ENCODE data around the gene SPINT3. TPM values are rescaled to one million over a fixed set of nuclear protein-coding genes. Genes with fewer than 3 reads are reported as not detected.

Gene SPINT3
- total and polyA plus RNA-seq, 2 of the 8 experiments (the other 6 are each of a cell fraction or from before 2014, with no cell fraction given), result not detected

DNA sequence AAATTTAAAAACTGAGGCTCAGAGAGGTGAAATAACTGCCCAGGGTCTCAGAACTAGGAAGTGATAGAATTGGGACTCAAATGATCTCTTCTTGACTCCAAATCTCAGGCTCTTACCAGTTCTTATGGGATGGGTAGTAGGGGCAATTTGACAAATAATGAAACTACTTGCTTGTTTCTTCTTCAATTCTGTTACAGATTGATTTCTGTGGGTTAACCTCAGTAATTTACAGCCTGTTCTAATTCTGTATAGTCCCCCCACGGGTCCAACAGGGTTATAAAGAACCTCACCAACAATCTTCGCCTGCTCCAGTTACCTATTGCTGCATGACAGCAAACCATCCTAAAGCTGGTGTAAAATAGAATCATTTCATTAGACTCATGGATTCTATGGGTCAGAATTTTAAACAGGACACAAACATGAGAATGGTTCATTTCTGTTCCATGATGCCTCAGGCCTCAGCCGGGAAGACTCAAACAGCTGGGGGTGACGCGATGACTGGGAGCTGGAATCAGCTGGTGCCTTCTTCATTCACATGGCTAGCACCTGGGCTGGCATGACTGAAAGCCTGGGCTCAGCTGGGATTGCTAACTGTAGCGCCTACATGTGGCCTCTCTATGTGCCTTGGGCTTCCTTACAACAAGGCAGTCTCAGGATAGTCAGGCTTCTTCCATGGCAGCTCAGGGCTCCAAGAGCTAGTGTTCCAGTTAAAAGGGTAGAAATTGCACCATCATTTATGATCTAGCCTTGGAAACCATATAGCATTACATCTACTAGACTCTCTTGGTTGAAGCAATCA is 52.5 kb downstream of the SPINT3 start (continued):
- no peak for TF ChIP-seq SRF (IDR thresholded peaks at IDR 0.05; ENCODE audit: low read depth, low read length)

Small RNAs within 50 kb of the gene (small RNA-seq; reads per million reads assigned to genes)
- not detected for gene AL031663.1 (ENCODE audit: insufficient read depth)
- gene HSPD1P21 (ENCODE audit: insufficient read depth), result not detected
- gene RNA5SP485 (ENCODE audit: insufficient read depth), result not detected

Other genes with a start within 250 kb of the SPINT3 start
- 0.67 and 0.73 TPM in 2 replicates for gene RBPJL, start 208.8 kb downstream of the SPINT3 start, total RNA-seq (2021; fragmentation: NEBNext Ultra II Directional; extraction: Animal tissue kit (Norgen Biotek cat#: 25700))
- 1.3 and 1.5 TPM in 2 replicates for gene RBPJL, start 208.8 kb downstream of the SPINT3 start, polyA plus RNA-seq (2011; rRNA removed)
- 4.0 and 4.4 TPM in 2 replicates for gene MATN4, start 207.3 kb downstream of the SPINT3 start, total RNA-seq (2021; fragmentation: NEBNext Ultra II Directional; extraction: Animal tissue kit (Norgen Biotek cat#: 25700))
- 2.1 and 3.6 TPM in 2 replicates for gene MATN4, start 207.3 kb downstream of the SPINT3 start, polyA plus RNA-seq (2011; rRNA removed)
- gene SDC4, start 167.2 kb downstream of the SPINT3 start, total RNA-seq (2021; fragmentation: NEBNext Ultra II Directional; extraction: Animal tissue kit (Norgen Biotek cat#: 25700)), result 59.2 and 60.2 TPM in 2 replicates
- 29.9 and 34.6 TPM in 2 replicates for gene SDC4, start 167.2 kb downstream of the SPINT3 start, polyA plus RNA-seq (2011; rRNA removed)
- 18.2 and 19.6 TPM in 2 replicates for gene SYS1, start 152.5 kb downstream of the SPINT3 start, total RNA-seq (2021; fragmentation: NEBNext Ultra II Directional; extraction: Animal tissue kit (Norgen Biotek cat#: 25700))
- gene SYS1, start 152.5 kb downstream of the SPINT3 start, polyA plus RNA-seq (2011; rRNA removed), result 50.8 and 57.4 TPM in 2 replicates
- not detected in 2 replicates for gene TP53TG5, start 137.3 kb downstream of the SPINT3 start, total RNA-seq (2021; fragmentation: NEBNext Ultra II Directional; extraction: Animal tissue kit (Norgen Biotek cat#: 25700))
- gene TP53TG5, start 137.3 kb downstream of the SPINT3 start, polyA plus RNA-seq (2011; rRNA removed), result not detected in 2 replicates
- gene DBNDD2, start 107.3 kb downstream of the SPINT3 start, total RNA-seq (2021; fragmentation: NEBNext Ultra II Directional; extraction: Animal tissue kit (Norgen Biotek cat#: 25700)), result 50.1 and 55.8 TPM in 2 replicates
- gene DBNDD2, start 107.3 kb downstream of the SPINT3 start, polyA plus RNA-seq (2011; rRNA removed), result 95.5 and 96.3 TPM in 2 replicates
- 64.3 and 66.0 TPM in 2 replicates for gene PIGT, start 99.5 kb downstream of the SPINT3 start, total RNA-seq (2021; fragmentation: NEBNext Ultra II Directional; extraction: Animal tissue kit (Norgen Biotek cat#: 25700))
- 89.7 and 113 TPM in 2 replicates for gene PIGT, start 99.5 kb downstream of the SPINT3 start, polyA plus RNA-seq (2011; rRNA removed)
- gene WFDC2, start 45.9 kb downstream of the SPINT3 start, total RNA-seq (2021; fragmentation: NEBNext Ultra II Directional; extraction: Animal tissue kit (Norgen Biotek cat#: 25700)), result 77.9 and 86.0 TPM in 2 replicates
- gene WFDC2, start 45.9 kb downstream of the SPINT3 start, polyA plus RNA-seq (2011; rRNA removed), result 137 and 156 TPM in 2 replicates
- gene WFDC6, start 23.9 kb upstream of the SPINT3 start, total RNA-seq (2021; fragmentation: NEBNext Ultra II Directional; extraction: Animal tissue kit (Norgen Biotek cat#: 25700)), result not detected in 2 replicates
- not detected in 2 replicates for gene WFDC6, start 23.9 kb upstream of the SPINT3 start, polyA plus RNA-seq (2011; rRNA removed)
- 0.13 TPM in 1 of 2 replicates, not detected in the other for gene EPPIN, start 31.8 kb upstream of the SPINT3 start, total RNA-seq (2021; fragmentation: NEBNext Ultra II Directional; extraction: Animal tissue kit (Norgen Biotek cat#: 25700))
- gene EPPIN, start 31.8 kb upstream of the SPINT3 start, polyA plus RNA-seq (2011; rRNA removed), result 0.06 TPM in 1 of 2 replicates, not detected in the other
- gene WFDC8, start 63.7 kb upstream of the SPINT3 start, total RNA-seq (2021; fragmentation: NEBNext Ultra II Directional; extraction: Animal tissue kit (Norgen Biotek cat#: 25700)), result not detected in 2 replicates
- gene WFDC8, start 63.7 kb upstream of the SPINT3 start, polyA plus RNA-seq (2011; rRNA removed), result not detected in 2 replicates
- not detected in 2 replicates for gene WFDC10A, start 114.1 kb upstream of the SPINT3 start, total RNA-seq (2021; fragmentation: NEBNext Ultra II Directional; extraction: Animal tissue kit (Norgen Biotek cat#: 25700))
- gene WFDC10A, start 114.1 kb upstream of the SPINT3 start, polyA plus RNA-seq (2011; rRNA removed), result not detected in 2 replicates
- not detected in 2 replicates for gene WFDC9, start 115.7 kb upstream of the SPINT3 start, total RNA-seq (2021; fragmentation: NEBNext Ultra II Directional; extraction: Animal tissue kit (Norgen Biotek cat#: 25700))
- gene WFDC9, start 115.7 kb upstream of the SPINT3 start, polyA plus RNA-seq (2011; rRNA removed), result not detected in 2 replicates
- not detected in 2 replicates for gene WFDC11, start 154.6 kb upstream of the SPINT3 start, total RNA-seq (2021; fragmentation: NEBNext Ultra II Directional; extraction: Animal tissue kit (Norgen Biotek cat#: 25700))
- gene WFDC11, start 154.6 kb upstream of the SPINT3 start, polyA plus RNA-seq (2011; rRNA removed), result not detected in 2 replicates
- gene WFDC13, start 186.4 kb upstream of the SPINT3 start, total RNA-seq (2021; fragmentation: NEBNext Ultra II Directional; extraction: Animal tissue kit (Norgen Biotek cat#: 25700)), result not detected in 2 replicates
- gene WFDC13, start 186.4 kb upstream of the SPINT3 start, polyA plus RNA-seq (2011; rRNA removed), result not detected in 2 replicates
- 0.54 TPM in 1 of 2 replicates, not detected in the other for gene WFDC10B, start 189.4 kb upstream of the SPINT3 start, total RNA-seq (2021; fragmentation: NEBNext Ultra II Directional; extraction: Animal tissue kit (Norgen Biotek cat#: 25700))
- gene WFDC10B, start 189.4 kb upstream of the SPINT3 start, polyA plus RNA-seq (2011; rRNA removed), result 0.21 and 0.36 TPM in 2 replicates
- not detected in 2 replicates for gene SPINT4, start 206.7 kb upstream of the SPINT3 start, total RNA-seq (2021; fragmentation: NEBNext Ultra II Directional; extraction: Animal tissue kit (Norgen Biotek cat#: 25700))
- gene SPINT4, start 206.7 kb upstream of the SPINT3 start, polyA plus RNA-seq (2011; rRNA removed), result not detected in 2 replicates